T-helper 17 cell (primary cell): ENCODE measurements around the gene PSIP1. TPM values are rescaled to one million over a fixed set of nuclear protein-coding genes. Genes with fewer than 3 reads are reported as not detected.
"Not testable (repeated sequence)": the region's sequence is repeated elsewhere in the genome, so short reads cannot be mapped to it uniquely, and the experiment has no call there.

ENCODE experiments used
- ATAC-seq: fragments of 150-1000 bp; cut with Tn5 transposase; 2 replicates; pipeline ENCODE4 v1.10.0; 2021; ENCODE audit warnings: mild to moderate bottlenecking, moderate library complexity
- DNase-seq, 3 donors: peaks; one replicate each; pipeline versions ENCODE4 v3.0.0 to v3.0.0-alpha.2; 2020 to 2021
- H3K9me3 ChIP-seq: one replicate; pipeline ENCODE4 v1.7.0; 2013; ENCODE audit warnings: low read length, mild to moderate bottlenecking; ENCODE audit not compliant: control insufficient read depth, poor library complexity, severe bottlenecking
- H3K27ac Mint-ChIP-seq: one replicate; pipeline ENCODE4 v1.8.0; 2022; ENCODE audit warnings: mild to moderate bottlenecking, moderate library complexity, mixed read lengths
- H3K27me3 Mint-ChIP-seq: one replicate; pipeline ENCODE4 v1.8.0; 2022; ENCODE audit warnings: mixed read lengths
- H3K36me3 Mint-ChIP-seq: one replicate; pipeline ENCODE4 v1.8.0; 2022; ENCODE audit warnings: low read depth, mixed read lengths
- H3K4me1 Mint-ChIP-seq: one replicate; pipeline ENCODE4 v1.8.0; 2022; ENCODE audit warnings: mild to moderate bottlenecking, mixed read lengths
- H3K4me3 Mint-ChIP-seq: one replicate; pipeline ENCODE4 v1.8.0; 2022; ENCODE audit warnings: mild to moderate bottlenecking, moderate library complexity, mixed read lengths
- total RNA-seq, 4 donors: library from RNA in 2 of 4; stranded (reverse) in 2 of 4; gene quantifications; one replicate each; pipeline ENCODE4 v1.2.3 and lab custom pipeline; 2022 to 2026

The PSIP1 gene
- 100 to 1,000 TPM; 115 to 117 TPM for total RNA-seq
- total RNA-seq (lab: John Stamatoyannopoulos, UW): 163 to 264 reads per million in 2 donors

DNA sequence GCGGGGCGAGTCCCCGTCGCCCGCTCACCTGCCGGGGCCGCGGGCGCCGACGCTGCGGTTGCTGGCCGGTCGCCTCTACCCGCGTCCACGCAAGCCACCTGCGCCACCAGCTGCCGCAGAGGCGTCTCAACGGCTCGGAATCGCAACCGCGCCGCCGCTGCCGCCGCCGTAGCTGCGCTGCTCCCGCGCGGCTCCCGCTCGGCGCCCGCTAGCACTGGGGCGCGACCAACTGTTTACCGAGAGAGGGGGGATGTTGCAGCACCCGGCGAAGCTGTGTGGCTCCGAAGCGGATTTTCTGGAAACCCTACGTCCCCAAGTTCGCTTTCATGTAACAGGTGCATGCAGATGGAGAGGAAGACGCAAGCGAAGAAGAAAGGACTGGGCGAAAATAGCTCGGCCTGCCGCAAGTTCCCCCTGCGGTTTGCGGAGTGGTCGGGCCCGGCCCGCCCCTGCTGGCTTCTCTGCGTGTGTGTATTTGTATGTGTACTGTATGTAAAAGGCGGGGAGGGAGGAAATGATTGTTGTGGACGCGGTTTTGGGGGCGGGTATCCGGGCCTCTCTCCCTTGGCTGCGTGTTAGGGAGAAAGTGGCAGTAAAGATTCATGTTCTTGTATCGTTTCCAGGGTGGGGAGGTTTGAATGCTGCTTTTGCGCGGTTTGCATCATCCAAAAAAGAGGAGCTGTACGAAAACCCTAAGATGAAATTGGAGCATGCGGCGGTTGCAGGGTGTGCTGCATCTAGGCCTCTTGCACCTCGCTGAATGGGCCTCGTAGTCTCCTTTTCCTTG lies at the start of gene PSIP1:
PSIP1 (minus strand) TSS at position 182 of the 787 bp plus-strand sequence. CDS start 782 bp downstream, outside the sequence.
- peaks cover 4% of the 10 kb centered on the region for H3K36me3 Mint-ChIP-seq
- H3K27me3 Mint-ChIP-seq: no peaks in the 10 kb centered on the region
- no peaks in the 10 kb centered on the region for H3K9me3 ChIP-seq
- DNase-seq (peak; percentile 75 to 81 (median 81)), ATAC-seq (peak; percentile 86)
- peak within 1 kb of the TSS; percentile 97 for H3K4me3 Mint-ChIP-seq
- H3K27ac Mint-ChIP-seq: peak within 1 kb of the TSS; percentile 99
- H3K4me1 Mint-ChIP-seq: peaks cover 43% of the 10 kb centered on the region

DNA sequence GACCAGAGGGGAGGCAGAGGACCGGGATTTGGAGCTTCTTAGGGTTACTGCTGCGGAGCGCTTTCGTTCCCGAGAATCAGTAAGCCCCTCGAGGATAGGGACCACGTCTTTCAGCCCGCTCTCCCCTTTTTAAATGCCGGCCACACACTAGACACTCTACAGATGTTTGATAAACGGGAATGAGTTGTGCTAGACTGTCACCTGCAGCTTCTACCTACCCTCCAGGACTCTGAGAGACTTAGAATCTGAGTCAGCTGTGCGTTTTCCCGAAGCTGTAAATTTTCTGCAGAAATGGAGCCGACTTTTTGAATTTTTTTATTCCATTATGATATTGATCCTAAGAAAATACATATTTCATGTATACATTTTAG lies 42.7 kb upstream of the PSIP1 start:
- no peaks in the 10 kb centered on the region for H3K9me3 ChIP-seq
- H3K36me3 Mint-ChIP-seq: no peaks in the 10 kb centered on the region
- H3K27me3 Mint-ChIP-seq: no peaks in the 10 kb centered on the region
- peak overlapping the region; percentile 88 for H3K27ac Mint-ChIP-seq
- DNase-seq: no peak
- H3K4me3 Mint-ChIP-seq: peak overlapping the region; percentile 94
- H3K4me1 Mint-ChIP-seq: peaks cover 12% of the 10 kb centered on the region
- ATAC-seq: peak; percentile 5

DNA sequence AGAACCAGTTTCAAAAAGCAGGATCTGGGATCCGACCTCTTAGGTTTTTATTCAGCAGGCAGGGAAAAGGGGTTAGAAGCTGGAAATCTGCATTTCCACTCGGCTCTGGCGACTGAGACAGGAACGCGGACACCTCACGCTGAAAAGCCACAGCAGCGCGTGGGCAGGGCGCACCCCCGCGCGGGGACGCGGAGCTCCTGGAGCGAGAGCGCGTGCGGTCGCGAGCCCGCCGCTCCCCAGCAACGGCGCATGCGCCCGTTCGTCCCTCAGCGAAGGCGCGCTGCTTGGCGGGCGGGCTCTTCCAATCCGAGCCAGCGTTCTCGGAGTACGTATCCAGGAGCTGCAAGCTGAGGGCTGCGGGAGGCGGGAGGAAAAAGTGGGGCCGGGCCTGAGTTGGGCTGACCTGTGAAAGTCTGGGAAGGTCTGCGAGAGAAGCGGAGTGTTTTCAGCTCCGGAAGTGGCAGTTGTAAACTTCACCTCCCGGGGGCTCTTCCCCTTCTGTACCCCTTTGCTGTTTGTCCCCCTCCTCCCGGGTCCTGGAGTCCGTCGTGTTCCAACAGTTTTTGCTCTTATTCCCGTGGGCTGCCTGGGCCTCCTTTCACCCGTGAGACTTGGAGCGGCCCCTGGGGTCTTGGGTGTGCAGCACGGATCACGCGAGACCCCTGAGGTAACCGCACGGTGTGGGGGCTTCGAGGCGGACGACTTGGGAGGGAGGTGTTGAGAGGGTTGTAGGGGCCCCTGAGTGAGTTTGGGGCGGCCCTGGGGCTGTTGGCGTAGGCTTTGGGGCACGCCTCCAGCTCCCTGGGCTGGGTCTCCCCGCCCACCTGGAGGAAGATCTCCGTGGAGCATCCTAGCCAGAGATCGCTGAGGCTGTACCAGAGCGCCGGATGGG lies 42.1 kb upstream of the PSIP1 start, which contains the start of gene CCDC171:
CCDC171 (plus strand) TSS at position 408 of the 892 bp plus-strand sequence. CDS start 11,046 bp downstream, outside the sequence.
- H3K4me3 Mint-ChIP-seq: peak within 1 kb of the TSS; percentile 94
- H3K27me3 Mint-ChIP-seq: no peaks in the 10 kb centered on the region
- H3K27ac Mint-ChIP-seq: peak within 1 kb of the TSS; percentile 88
- DNase-seq: peak; percentile 77 to 84 (median 82)
- peak; percentile 88 for ATAC-seq
- H3K36me3 Mint-ChIP-seq: no peaks in the 10 kb centered on the region
- no peaks in the 10 kb centered on the region for H3K9me3 ChIP-seq
- H3K4me1 Mint-ChIP-seq: peaks cover 12% of the 10 kb centered on the region

DNA sequence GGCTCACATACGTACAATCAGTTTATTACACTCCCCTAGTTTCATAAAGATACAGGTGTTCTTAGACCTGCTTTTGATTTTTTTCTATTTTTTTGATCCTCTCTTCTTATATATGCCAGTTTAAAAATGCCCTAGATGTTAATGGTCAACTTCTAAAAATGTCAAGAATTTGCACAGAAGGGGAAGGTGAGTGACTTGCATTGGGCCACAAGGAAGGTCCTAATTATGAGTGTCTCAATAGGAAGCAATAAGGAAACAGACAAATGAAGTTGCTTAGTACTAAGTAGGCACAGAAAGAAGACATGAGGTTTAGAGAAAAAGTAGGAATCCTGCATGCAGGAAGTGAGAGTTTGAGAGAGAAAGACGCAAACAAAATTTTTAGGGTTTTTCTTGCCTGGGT lies 38.8 kb upstream of the PSIP1 start:
- ATAC-seq: no peak
- no peak for DNase-seq
- no peaks in the 10 kb centered on the region for H3K9me3 ChIP-seq
- H3K4me1 Mint-ChIP-seq: peaks cover 12% of the 10 kb centered on the region
- no peak overlapping the region for H3K27ac Mint-ChIP-seq
- H3K27me3 Mint-ChIP-seq: peaks cover 4% of the 10 kb centered on the region
- H3K36me3 Mint-ChIP-seq: no peaks in the 10 kb centered on the region
- no peak overlapping the region for H3K4me3 Mint-ChIP-seq

DNA sequence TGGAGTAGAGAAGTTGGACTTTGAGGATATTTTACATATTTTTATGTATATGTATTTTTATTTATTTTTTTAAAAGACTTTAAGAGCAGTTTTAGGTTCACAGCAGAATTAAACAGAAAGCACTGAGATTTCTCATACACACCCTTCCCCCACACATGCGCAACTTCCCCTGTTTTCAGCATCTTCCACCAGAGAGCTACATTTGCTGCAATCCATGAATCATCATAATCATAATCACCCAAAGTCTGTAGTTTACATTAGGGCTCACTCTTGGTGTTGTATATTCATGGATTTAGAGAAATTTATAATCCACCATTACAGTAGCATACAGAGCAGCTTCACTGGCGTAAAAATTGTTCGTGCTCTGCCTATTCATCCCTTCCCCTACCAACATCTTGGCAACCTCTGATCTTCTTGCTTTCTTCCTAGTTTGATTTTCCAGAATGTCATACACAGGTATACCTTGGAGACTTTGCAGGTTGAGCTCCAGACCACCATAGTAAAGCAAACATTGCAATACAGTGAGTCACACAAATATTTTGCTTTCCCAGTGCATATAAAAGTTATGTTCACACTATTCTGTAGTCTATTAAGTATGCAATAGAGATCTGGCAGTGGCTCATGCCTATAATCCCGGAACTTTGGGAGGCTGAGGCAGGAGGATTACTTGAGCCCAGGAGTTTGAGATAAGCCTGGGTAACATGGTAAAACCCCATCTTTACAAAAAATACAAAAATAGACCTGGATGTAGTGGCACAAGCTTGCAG lies 32.5 kb upstream of the PSIP1 start:
- peaks cover 11% of the 10 kb centered on the region for H3K27me3 Mint-ChIP-seq
- H3K36me3 Mint-ChIP-seq: no peaks in the 10 kb centered on the region
- no peaks in the 10 kb centered on the region for H3K9me3 ChIP-seq
- H3K4me3 Mint-ChIP-seq: no peak overlapping the region
- H3K27ac Mint-ChIP-seq: no peak overlapping the region
- ATAC-seq (no peak), DNase-seq (no peak)
- H3K4me1 Mint-ChIP-seq: peaks cover 3% of the 10 kb centered on the region

DNA sequence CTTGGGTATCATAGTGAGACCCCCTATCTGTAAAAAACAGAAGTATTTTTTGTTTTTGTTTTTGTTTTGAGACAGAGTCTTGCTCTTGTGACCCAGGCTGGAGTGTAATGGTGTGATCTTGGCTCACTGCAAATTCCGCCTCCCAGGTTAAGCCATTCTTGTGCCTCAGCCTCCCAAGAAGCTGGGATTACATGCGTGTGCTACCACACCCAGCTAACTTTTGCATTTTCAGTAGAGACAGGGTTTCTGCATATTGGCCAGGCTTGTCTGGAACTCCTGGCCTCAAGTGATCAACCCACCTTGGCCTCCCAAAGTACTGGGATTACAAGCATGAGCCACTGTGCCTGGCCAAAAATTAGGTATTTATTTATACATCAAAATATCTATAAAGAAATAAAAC lies 31.9 kb upstream of the PSIP1 start:
- H3K9me3 ChIP-seq: no peaks in the 10 kb centered on the region
- H3K27ac Mint-ChIP-seq: no peak overlapping the region
- H3K4me1 Mint-ChIP-seq: peaks cover 3% of the 10 kb centered on the region
- H3K4me3 Mint-ChIP-seq: no peak overlapping the region
- H3K27me3 Mint-ChIP-seq: peaks cover 14% of the 10 kb centered on the region
- no peak for ATAC-seq
- H3K36me3 Mint-ChIP-seq: no peaks in the 10 kb centered on the region
- no peak for DNase-seq

DNA sequence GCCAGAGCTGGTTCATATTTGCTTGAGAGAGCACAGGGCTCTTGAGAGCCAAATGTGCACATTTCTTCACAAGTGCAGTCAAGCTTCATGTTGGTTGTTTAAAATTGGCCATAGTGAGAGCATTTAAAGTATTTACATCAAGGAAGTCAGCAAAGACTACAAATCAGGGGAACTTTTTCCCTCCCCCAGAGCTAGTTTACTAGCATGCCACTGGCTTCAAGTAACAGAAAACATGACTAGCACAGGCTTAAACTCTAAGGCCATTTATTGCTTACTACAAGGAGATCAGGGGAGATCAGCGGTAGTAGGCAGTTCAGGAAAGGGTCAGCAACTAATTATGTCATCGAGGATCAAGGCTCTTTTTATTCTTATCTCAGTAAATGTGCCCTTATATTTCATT lies 31.1 kb upstream of the PSIP1 start:
- ATAC-seq (no peak), DNase-seq (no peak)
- Mint-ChIP-seq H3K4me3 (no peak overlapping the region), H3K27ac (no peak overlapping the region), H3K36me3 (no peaks in the 10 kb centered on the region), H3K4me1 (peaks cover 3% of the 10 kb centered on the region), H3K27me3 (peaks cover 18% of the 10 kb centered on the region)
- no peaks in the 10 kb centered on the region for H3K9me3 ChIP-seq

DNA sequence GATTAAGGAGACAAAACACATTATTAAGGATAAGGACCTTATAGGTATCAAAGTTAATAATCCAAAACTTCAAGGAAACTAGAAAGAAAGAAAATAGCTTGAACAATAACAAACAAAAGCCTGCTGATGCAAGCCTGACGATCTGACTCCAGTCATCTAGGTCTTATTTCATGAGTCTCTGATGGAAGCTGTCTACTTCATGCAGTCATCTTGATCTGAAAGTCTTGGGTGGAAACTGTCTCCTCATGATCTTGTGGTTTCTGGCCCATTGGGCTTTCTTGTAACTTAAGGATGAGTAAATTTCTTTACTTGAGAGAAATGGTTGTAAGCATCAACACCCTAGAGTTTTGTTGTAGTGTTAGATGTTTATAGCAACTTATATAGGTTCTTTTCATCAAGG lies 20.6 kb upstream of the PSIP1 start:
- DNase-seq: no peak
- H3K27me3 Mint-ChIP-seq: no peaks in the 10 kb centered on the region
- H3K9me3 ChIP-seq: no peaks in the 10 kb centered on the region
- H3K4me3 Mint-ChIP-seq: no peak overlapping the region
- no peaks in the 10 kb centered on the region for H3K36me3 Mint-ChIP-seq
- H3K27ac Mint-ChIP-seq: no peak overlapping the region
- no peaks in the 10 kb centered on the region for H3K4me1 Mint-ChIP-seq
- no peak for ATAC-seq

DNA sequence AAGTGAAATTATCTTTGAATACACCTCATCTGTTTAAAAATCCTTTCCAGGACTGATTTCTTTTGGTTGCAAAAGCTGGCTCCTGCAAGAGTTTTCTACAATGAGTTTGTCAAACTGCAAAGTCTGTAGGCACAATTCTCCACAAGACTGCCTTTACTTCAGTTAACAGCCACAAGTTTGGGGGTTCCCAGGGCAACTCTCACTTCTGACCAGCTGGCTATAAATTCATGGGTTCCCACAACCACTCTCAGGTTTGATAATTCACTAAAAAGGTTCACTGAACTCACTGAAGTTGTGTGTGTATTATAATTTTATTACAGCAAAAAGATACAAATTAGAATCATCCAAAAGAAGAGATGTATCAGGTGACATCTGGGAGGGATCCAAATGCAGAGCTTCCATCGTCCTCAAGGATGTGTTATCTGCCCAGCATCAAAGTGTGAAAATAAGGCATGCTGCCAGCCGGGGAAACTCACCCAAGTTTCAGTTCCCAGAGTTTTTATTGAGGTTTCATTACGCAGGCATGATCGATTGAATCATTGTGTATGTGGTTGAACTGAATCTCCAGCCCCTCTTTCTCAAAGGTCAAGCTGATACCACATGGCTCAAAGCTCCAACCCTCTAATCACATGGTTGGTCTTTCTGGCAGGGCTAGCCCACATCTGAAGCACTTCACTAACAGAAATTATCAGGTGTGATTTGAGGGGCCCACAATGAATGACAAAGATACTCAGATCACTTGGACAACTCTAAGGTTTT lies 19.0 kb upstream of the PSIP1 start:
- H3K36me3 Mint-ChIP-seq: no peaks in the 10 kb centered on the region
- H3K27ac Mint-ChIP-seq: no peak overlapping the region
- no peaks in the 10 kb centered on the region for H3K9me3 ChIP-seq
- H3K4me3 Mint-ChIP-seq: no peak overlapping the region
- DNase-seq: no peak
- peaks cover 11% of the 10 kb centered on the region for H3K27me3 Mint-ChIP-seq
- no peak for ATAC-seq
- no peaks in the 10 kb centered on the region for H3K4me1 Mint-ChIP-seq

DNA sequence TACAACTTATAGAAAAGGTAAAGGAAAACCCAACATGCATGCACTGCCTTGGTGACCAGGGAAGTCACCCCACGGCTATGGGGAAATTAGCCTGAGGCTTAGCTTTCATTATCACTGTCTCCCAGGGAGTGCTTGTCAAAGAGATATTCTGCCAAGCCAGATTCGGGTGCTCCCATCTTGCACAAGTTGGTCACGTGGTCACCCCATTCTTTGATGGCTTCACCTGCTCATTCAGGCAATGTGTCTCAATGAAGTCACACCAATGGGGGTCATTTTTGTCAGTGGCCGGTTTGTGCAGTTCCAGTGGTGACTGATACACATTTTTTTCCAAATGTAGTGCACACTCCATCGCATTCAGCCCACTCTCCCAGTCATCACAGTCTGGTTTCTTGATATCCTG lies 16.3 kb upstream of the PSIP1 start:
- H3K4me3 Mint-ChIP-seq, H3K36me3 Mint-ChIP-seq, DNase-seq, H3K9me3 ChIP-seq, H3K4me1 Mint-ChIP-seq, H3K27ac Mint-ChIP-seq, ATAC-seq: not testable (repeated sequence)
- peaks cover 17% of the 10 kb centered on the region for H3K27me3 Mint-ChIP-seq

DNA sequence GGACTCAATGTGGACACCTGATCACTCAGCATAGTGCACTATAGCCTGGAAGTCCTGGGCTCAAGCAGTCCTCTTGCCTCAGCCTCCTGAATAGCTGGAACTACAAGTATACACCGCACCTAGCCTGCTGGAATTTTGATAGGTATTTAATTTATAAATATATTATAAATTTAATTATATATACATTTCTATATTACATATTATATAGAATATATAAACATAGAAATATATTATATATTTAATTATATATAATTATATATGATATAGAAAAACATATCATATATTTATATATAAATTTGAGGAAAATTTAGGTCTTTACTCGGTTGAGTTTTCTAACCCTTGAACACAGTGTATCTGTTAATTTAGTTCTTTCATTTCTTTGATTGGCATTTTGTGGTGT lies 15.2 kb upstream of the PSIP1 start:
- ATAC-seq (no peak), DNase-seq (no peak)
- no peak overlapping the region for H3K4me3 Mint-ChIP-seq
- no peaks in the 10 kb centered on the region for H3K36me3 Mint-ChIP-seq
- H3K27me3 Mint-ChIP-seq: peaks cover 17% of the 10 kb centered on the region
- no peaks in the 10 kb centered on the region for H3K4me1 Mint-ChIP-seq
- H3K9me3 ChIP-seq: no peaks in the 10 kb centered on the region
- H3K27ac Mint-ChIP-seq: no peak overlapping the region

DNA sequence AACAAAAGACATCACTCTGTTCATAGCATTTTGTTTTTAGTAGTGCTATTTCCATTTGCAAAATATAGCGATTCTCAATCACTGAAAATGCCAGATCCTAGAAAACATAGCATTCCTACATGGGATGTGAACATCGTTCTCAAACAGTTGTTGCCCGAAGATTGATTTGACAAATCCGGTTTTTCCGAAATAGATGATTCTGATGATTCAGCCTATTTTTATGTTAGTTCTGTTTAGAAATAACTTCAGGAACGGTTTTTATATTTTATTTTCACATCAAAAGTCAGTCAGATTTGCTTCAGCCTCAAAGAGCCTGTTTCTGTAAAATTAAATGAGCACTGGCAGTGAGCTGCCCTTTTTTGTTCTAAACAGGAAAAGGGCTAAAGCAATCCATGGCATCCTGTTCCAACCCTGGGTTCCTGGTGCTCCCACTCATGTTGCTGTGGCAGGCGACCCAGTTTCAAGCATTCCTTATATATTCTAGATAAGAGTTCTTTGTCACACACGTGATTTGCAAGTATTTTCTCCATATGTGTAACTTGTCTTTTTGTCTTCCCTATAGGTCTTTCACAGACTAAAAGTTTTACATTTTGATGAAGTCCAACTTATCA lies 14.2 kb upstream of the PSIP1 start:
- Mint-ChIP-seq H3K27ac (no peak overlapping the region), H3K27me3 (peaks cover 17% of the 10 kb centered on the region), H3K4me1 (no peaks in the 10 kb centered on the region), H3K36me3 (no peaks in the 10 kb centered on the region), H3K4me3 (no peak overlapping the region)
- no peak for ATAC-seq
- no peak for DNase-seq
- no peaks in the 10 kb centered on the region for H3K9me3 ChIP-seq
